22Rv1 (cell line): ENCODE results near the gene IQSEC1.

Experiments
- ZFX ChIP-seq: fragments of 450-650 bp; IDR thresholded peaks from 2 replicates; pipeline ENCODE4 v1.6.1; 2017; ENCODE audit warnings: antibody characterized with exemption, borderline replicate concordance
- TF ChIP-seq, protein P1 (sequence below): fragments of 450-650 bp; IDR thresholded peaks from 2 replicates; pipeline ENCODE4 v1.5.1; 2017; ENCODE audit warnings: mild to moderate bottlenecking

DNA sequence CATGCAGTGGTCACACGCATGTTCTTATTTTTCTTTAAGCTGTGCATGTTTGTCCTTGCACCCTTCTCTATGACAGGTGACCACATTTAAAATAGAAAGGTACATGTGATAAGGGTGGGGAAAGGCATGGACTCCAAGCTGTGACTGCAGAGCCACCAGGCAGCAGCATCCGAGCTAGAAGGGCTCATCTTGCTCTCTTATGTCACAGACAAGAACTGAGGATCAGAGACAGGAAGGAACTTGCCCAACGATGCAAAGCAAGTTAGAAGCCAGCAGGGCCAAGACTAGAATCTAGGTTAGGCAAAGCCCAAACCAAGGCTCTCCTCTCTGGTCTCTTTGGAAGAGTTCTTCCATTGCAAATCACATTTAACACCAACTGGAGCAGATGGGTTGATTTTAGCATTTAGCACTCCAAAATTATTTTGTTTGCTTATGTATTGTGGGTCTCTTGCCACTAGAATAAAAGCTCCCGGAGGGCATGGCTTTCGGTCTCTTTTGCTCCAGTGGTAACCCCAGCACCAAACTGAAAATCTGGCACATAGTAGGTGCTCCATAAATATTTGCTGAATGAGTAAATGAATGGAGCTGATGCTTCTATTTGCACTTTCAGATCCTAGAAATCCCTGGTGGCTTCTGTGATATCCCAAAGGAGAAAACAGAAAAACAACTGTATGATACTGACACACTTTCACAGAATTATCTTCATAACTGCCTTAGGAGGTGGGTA is 84.3 kb downstream of the IQSEC1 start:
- TF ChIP-seq, protein P1, sequence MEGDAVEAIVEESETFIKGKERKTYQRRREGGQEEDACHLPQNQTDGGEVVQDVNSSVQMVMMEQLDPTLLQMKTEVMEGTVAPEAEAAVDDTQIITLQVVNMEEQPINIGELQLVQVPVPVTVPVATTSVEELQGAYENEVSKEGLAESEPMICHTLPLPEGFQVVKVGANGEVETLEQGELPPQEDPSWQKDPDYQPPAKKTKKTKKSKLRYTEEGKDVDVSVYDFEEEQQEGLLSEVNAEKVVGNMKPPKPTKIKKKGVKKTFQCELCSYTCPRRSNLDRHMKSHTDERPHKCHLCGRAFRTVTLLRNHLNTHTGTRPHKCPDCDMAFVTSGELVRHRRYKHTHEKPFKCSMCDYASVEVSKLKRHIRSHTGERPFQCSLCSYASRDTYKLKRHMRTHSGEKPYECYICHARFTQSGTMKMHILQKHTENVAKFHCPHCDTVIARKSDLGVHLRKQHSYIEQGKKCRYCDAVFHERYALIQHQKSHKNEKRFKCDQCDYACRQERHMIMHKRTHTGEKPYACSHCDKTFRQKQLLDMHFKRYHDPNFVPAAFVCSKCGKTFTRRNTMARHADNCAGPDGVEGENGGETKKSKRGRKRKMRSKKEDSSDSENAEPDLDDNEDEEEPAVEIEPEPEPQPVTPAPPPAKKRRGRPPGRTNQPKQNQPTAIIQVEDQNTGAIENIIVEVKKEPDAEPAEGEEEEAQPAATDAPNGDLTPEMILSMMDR = no peak
- no peak for TF ChIP-seq ZFX
